Ovary (tissue), 3 donors: Measurements from ENCODE around the gene RPGR.

Source experiments
- EP300 ChIP-seq: sonication (generic); formaldehyde crosslinking; IDR thresholded peaks from one replicate; pipeline ENCODE4 v1.6.1; 2017; ENCODE audit warnings: antibody characterized with exemption
- POLR2A ChIP-seq: fragments of 450-650 bp; IDR thresholded peaks from one replicate; pipeline ENCODE4 v1.6.1; 2017; ENCODE audit warnings: antibody characterized with exemption, mild to moderate bottlenecking, moderate library complexity
- TF ChIP-seq, protein P1 (sequence below), 3 donors: fragments of 450-650 bp in 2 of 3; fragments of 200-600 bp in 1 of 3; IDR thresholded peaks; one replicate each; pipeline versions ENCODE4 v1.5.1 to v1.8.0; 2016 to 2022; ENCODE audit warnings: antibody characterized with exemption in 3 of 3, mild to moderate bottlenecking in 1 of 3
- donor health status: DM: no; HTN: no; CAD: no.

- TF ChIP-seq, protein P1, sequence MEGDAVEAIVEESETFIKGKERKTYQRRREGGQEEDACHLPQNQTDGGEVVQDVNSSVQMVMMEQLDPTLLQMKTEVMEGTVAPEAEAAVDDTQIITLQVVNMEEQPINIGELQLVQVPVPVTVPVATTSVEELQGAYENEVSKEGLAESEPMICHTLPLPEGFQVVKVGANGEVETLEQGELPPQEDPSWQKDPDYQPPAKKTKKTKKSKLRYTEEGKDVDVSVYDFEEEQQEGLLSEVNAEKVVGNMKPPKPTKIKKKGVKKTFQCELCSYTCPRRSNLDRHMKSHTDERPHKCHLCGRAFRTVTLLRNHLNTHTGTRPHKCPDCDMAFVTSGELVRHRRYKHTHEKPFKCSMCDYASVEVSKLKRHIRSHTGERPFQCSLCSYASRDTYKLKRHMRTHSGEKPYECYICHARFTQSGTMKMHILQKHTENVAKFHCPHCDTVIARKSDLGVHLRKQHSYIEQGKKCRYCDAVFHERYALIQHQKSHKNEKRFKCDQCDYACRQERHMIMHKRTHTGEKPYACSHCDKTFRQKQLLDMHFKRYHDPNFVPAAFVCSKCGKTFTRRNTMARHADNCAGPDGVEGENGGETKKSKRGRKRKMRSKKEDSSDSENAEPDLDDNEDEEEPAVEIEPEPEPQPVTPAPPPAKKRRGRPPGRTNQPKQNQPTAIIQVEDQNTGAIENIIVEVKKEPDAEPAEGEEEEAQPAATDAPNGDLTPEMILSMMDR (IDR thresholded peaks at IDR 0.05) = no peak
- no peak for TF ChIP-seq POLR2A
- TF ChIP-seq EP300 = no peak
Observed at GRCh38 chrX:38273453-38273852, 53.9 kb downstream of the RPGR start.
